Occipital lobe (tissue), 2 donors: Measurements from ENCODE around the gene TIMM23. TPM values are rescaled to one million over a fixed set of nuclear protein-coding genes. Genes with fewer than 3 reads are reported as not detected.
"Not testable (repeated sequence)": the region's sequence is repeated elsewhere in the genome, so short reads cannot be mapped to it uniquely, and the experiment has no call there.

Source experiments
- DNase-seq: peaks from one replicate; lab custom pipeline; 2025; lab: John Stamatoyannopoulos, UW
- total RNA-seq: library from RNA; depleted of rRNA; stranded (reverse); fragments of >200 nt; gene quantifications from one replicate; pipeline ENCODE4 v1.2.3, GENCODE V29; 2014

Gene TIMM23
- total RNA-seq, 1 donor from 2014 or later = 52.7 TPM

DNA sequence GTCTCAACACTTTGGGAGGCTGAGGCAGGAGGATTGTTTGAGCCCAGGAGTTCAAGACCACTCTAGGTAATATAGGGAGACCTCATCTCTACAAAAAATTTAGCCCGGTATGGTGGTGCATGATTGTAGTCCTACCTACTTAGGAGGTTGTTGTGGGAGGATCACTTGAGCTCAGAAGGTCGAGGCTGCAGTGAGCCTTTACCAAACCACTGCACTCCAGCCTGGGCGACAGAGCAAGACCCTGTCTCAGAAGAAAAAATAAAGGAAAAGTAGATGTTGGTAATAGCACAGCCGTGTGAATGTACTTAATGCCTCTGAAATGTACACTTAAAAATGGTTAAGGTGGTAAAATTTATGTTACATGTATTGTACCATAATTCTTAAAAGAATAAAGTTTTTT is 25.3 kb downstream of the TIMM23 start:
- DNase-seq = no peak

DNA sequence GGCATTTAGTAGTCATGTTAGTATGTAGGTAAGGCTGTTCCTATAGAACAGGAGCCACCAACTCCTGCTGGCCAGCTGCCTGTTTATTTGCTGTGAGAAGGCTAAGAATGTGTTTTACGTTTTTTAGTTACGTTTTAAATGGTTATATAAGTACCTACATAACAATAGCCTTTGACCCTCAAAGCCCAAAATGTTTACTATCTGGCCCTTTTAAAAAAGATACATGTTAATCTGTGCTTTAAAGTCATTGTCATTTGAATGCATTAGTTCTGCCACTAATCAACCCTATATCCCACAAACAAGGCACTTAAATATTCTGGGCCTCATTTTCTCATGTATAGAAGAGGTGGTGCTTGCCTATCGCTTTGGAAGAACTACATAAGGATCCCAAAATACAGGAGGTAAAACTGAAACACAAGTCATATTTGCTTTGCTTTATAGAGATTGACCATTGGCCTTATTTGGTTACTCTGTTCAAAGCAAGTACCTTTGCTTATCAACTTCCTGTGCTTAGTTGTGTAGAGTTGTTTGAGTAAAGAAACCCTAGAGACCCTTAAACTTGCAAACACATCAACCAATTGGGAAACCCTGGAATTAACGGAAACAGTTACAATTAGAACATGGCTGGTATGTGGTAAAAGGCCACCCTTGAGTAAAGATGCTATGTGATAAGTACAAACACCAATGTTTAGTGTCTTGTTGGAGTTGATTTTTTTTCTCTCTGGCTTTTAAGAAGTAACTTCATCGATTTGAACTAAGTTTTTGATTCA is 25.9 kb downstream of the TIMM23 start:
- no peak for DNase-seq

GRCh38 chr10:45999955-46000354 is 27.7 kb downstream of the TIMM23 start:
- not testable (repeated sequence) for DNase-seq

DNA sequence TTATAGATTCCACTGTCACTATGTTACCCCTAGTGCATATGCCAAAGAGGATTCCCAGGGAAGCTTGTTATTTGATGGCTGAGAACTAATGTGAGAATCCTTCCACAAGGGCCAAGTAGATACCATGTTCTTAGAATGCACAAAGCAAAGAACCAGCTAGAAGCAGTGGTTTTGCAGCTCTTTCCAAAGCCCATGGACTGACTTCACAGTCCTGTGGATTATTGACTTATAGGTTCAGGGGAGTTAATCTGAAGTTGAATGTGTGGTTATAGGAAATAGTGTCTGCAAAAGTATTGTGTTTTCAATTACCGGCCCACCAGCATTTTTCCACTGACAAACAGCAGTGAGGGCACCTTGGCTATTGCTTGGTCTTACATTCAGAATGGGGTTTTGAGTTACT is 28.2 kb downstream of the TIMM23 start:
- DNase-seq = no peak

DNA sequence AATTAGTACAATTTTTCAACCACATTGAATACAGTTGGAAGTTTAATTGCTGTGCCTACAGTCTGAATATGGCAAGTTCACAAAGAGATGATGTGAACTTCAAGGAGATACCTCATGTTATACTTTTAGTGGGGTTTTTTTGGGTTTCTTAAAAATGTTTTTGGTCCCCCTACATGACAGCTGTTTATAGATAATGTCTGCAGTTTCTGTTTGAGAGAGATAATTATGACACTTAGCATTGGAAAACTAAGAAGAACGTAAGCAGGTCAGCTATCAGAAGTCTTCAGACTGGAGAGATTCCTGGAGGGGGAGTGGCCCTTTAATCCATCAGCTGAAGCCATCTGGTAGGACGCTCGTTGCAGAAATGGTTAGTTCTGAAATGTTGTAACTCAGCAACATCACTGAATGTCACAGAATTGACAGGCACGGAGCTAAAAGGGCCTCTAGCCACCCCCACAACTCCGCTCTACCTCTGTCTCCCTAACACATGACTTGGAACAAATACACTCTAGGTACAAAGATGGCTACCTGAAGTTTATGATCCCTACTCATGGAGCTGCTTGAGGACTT is 29.0 kb downstream of the TIMM23 start:
- DNase-seq = no peak

DNA sequence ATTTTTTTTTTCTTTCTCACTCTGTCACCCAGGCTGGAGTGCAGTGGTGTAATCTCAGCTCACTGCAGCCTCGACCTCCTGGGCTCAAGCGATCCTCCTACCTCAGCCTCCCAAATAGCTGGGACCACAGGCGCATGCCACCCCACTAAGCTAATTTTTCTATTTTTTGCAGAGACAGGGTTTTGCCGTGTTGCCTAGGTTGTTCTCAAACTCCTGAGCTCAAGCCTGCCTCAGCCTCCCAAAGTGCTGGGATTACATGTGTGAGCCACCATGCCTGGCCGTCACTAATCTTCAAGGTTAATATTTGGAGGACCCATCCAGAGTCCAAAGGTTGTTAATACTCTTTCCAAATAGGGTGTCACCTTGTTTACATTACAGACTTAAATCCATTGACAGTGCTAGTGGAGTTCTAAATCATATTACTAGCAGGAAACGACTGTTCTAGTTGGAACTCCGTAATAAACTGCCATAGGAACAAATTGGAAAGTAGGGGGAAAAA is 29.9 kb downstream of the TIMM23 start:
- not testable (repeated sequence) for DNase-seq

- no peak for DNase-seq
Measured at GRCh38 chr10:46002916-46003693, 30.8 kb downstream of the TIMM23 start.

GRCh38 chr10:46004963-46005362 is 32.7 kb downstream of the TIMM23 start:
- DNase-seq = no peak

GRCh38 chr10:46005383-46005782 is 33.1 kb downstream of the TIMM23 start:
- DNase-seq = no peak

DNA sequence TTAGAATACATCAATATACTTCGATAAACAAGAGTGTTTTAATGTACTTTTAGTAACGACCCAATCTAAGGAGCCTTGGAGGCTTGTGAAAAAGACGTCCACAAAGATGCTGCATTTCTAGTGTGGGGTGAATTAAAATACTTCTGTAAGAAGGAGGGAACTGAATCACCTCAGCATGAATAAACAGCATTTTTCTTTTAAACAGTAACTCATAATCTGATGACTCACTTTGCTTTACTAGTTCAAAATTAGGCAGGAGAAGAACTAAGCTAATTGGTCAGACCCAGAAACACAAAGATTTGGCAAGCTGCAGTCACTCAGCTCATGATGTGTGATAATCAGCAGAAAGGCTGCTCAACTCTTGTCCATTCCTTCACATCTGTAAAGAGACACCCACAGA is 33.9 kb downstream of the TIMM23 start:
- DNase-seq = no peak

- DNase-seq = no peak
Measured at GRCh38 chr10:46012746-46013145, 40.5 kb downstream of the TIMM23 start.

- DNase-seq = no peak
Measured at GRCh38 chr10:46014206-46014605, 41.9 kb downstream of the TIMM23 start.

GRCh38 chr10:46014683-46015405 is 42.6 kb downstream of the TIMM23 start:
- DNase-seq = no peak

DNA sequence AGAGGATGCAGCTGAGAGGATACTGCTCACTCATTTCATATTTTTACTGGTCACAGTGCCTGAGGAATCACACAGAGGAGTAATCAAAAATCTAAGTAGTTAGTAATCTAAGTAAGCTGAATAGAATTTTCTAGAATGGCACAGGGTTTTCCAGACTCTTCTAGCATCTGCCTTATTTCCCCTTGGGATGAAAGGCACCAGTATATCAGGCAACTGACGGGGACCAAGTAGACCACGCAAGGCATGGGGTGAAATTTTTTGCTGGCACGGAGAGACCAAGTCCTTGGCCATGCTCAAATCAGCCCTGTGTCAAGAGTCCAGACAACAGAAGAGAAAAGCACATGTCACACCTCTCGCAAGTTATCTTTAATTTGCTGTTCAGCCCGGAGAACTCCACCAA is 43.9 kb downstream of the TIMM23 start:
- no peak for DNase-seq

GRCh38 chr10:46016811-46017210 is 44.5 kb downstream of the TIMM23 start:
- no peak for DNase-seq

DNA sequence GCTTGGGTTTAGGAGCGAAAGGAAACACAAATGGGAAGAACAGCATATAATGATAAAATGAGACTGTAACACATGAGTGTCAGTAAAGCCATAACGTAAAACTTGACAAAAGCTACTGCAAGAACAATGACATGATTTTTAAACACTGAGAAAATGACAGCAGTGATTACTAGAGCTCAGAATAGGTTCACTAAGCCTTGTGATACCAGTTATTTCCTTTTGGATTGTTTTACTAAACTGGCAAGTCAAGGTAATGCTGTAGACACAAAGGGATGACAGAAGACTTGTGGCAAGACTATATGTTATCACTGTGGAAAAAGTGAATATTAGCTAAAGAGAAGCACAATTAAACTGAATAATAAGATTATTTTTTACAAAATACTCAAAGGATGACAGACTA is 45.4 kb downstream of the TIMM23 start:
- no peak for DNase-seq

DNA sequence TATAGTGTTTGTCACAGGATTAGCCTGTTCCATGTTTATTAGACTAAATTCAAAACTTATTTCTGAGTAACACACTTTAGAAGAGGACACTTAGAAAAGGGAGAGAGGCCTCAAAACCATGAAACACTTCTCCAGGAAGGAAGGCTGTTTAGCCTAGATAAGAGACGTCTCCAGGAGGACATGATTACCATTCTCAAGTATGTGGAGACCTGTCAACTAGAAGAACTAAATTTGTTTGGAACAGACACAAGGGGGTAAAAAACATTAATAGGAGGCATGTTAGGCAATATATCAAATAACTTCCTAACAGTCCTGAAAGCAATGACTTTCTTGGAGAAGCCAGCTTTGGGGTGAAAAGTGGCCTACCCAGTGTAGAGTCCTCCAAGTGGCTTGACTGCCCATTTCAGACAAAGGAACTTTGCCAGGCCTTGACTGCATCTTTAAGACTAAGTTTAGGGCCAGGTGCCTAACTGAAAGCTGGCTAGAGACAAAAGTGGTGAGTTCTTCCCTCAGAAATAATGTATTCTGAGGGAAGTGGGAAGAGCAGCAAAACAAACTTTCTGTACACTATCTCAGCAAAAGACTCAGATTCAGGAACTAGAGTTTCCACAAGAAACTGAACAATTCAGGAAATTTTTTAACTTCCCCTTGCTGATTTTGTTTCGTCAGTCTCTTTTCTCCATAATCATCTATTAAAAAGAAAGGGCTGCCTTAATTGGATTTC is 46.3 kb downstream of the TIMM23 start:
- no peak for DNase-seq

- DNase-seq = no peak
Measured at GRCh38 chr10:46019177-46019528, 46.9 kb downstream of the TIMM23 start.

- DNase-seq = no peak
Measured at GRCh38 chr10:46019569-46020343, 47.5 kb downstream of the TIMM23 start.

GRCh38 chr10:46020344-46020657 is 48.0 kb downstream of the TIMM23 start:
- DNase-seq = no peak
